Common myeloid progenitor, CD34-positive (primary cell): Measurements from ENCODE around the gene C12orf76.

Experiments used
- CTCF ChIA-PET: fragments of 350-600 bp; sonication (Branson Sonifier 250); formaldehyde crosslinking; loops from one replicate; lab custom pipeline; 2021; ENCODE audit warnings: antibody characterized with exemption; lab: Charles Lee
- POLR2A ChIA-PET: fragments of 350-600 bp; sonication (Branson Sonifier 250); formaldehyde crosslinking; loops from one replicate; lab custom pipeline; 2021; ENCODE audit warnings: antibody characterized with exemption; lab: Charles Lee
- DNase-seq, 3 donors: peaks; one replicate each; pipeline versions ENCODE4 v3.0.0 to v3.0.0-alpha.2; 2013
- H3K27ac ChIP-seq, 2 experiments: 1 replicate in 1 of 2; 2 replicates in 1 of 2; pipeline ENCODE4 v1.7.0; 2013; ENCODE audit warnings: inconsistent platforms in 2 of 2, low read length in 2 of 2, mild to moderate bottlenecking in 2 of 2, low read depth in 1 of 2, moderate library complexity in 1 of 2; ENCODE audit not compliant: severe bottlenecking in 2 of 2, insufficient read depth in 1 of 2, poor library complexity in 1 of 2
- H3K27me3 ChIP-seq, 5 experiments: replicated peaks in 2 of 5; 1 replicate in 3 of 5; 2 replicates in 2 of 5; pipeline versions ENCODE4 v1.6.1 to v1.7.0; 2013; ENCODE audit warnings: low read length in 4 of 5, mild to moderate bottlenecking in 2 of 5, moderate library complexity in 2 of 5, inconsistent platforms in 1 of 5; ENCODE audit not compliant: insufficient read depth in 5 of 5, control insufficient read depth in 4 of 5
- H3K36me3 ChIP-seq, 4 experiments: 1 replicate in 2 of 4; 2 replicates in 2 of 4; pipeline versions ENCODE4 v1.6.1 to v1.7.0; 2013; ENCODE audit warnings: low read length in 3 of 4, control low read depth in 1 of 4, mild to moderate bottlenecking in 1 of 4; ENCODE audit not compliant: control insufficient read depth in 4 of 4, insufficient read depth in 4 of 4
- H3K4me1 ChIP-seq, 4 experiments: 1 replicate in 3 of 4; 2 replicates in 1 of 4; pipeline versions ENCODE4 v1.6.1 to v1.7.1; 2013; ENCODE audit warnings: low read length in 3 of 4, mild to moderate bottlenecking in 3 of 4, control low read depth in 1 of 4, inconsistent platforms in 1 of 4, moderate library complexity in 1 of 4; ENCODE audit not compliant: control insufficient read depth in 4 of 4, insufficient read depth in 4 of 4; ENCODE audit errors: control extremely low read depth in 1 of 4
- H3K4me3 ChIP-seq, 7 experiments: 1 replicate in 4 of 7; 2 replicates in 3 of 7; pipeline versions ENCODE4 v1.5.1 to v1.7.0; 2013; ENCODE audit warnings: mild to moderate bottlenecking in 7 of 7, low read length in 6 of 7, moderate library complexity in 6 of 7, inconsistent platforms in 2 of 7, low read depth in 2 of 7, control low read depth in 1 of 7; ENCODE audit not compliant: insufficient read depth in 4 of 7, control insufficient read depth in 1 of 7; ENCODE audit errors: extremely low read depth in 1 of 7
- H3K9me3 ChIP-seq, 5 experiments: 1 replicate in 4 of 5; 2 replicates in 1 of 5; pipeline versions ENCODE4 v1.6.1 to v1.7.1; 2013; ENCODE audit warnings: low read length in 4 of 5, mild to moderate bottlenecking in 2 of 5, inconsistent platforms in 1 of 5, low read depth in 1 of 5, moderate library complexity in 1 of 5; ENCODE audit not compliant: control insufficient read depth in 4 of 5, insufficient read depth in 2 of 5; ENCODE audit errors: control extremely low read depth in 1 of 5
- WGBS: methylation state at CpG from one replicate; pipeline ENCODE4 v1.1.5; 2013; ENCODE audit not compliant: insufficient coverage; 5-methylcytosine and 5-hydroxymethylcytosine counted together

The C12orf76 gene

GRCh38 chr12:110084314-110085015, 36.1 kb upstream of the C12orf76 start:
- no peak overlapping the region for H3K27ac ChIP-seq
- H3K4me1 ChIP-seq: peaks cover 12 to 44% (median 30%) of the 10 kb centered on the region in 4 experiments
- H3K27me3 ChIP-seq: no peaks in the 10 kb centered on the region
- ChIA-PET POLR2A (no interaction called here), CTCF (interaction anchor here (0.9 kb wide), 1 partner anchor 21 kb away, joined by 3 read pairs; no protein-coding TSS in a partner anchor)
- DNase-seq: no peak
- no peak overlapping the region for H3K4me3 ChIP-seq
- 85% methylated on average over 2 of the region's 4 CpGs for WGBS
- no peaks in the 10 kb centered on the region for H3K36me3 ChIP-seq
- no peaks in the 10 kb centered on the region for H3K9me3 ChIP-seq

GRCh38 chr12:110080410-110080809, 32.1 kb upstream of the C12orf76 start:
- CTCF ChIA-PET: interaction anchor here (1.1 to 1.4 kb wide), 4 partner anchors 9 to 520 kb away, joined by 3 to 4 read pairs (median 3); no protein-coding TSS in a partner anchor
- Histone ChIP-seq H3K9me3 (no peaks in the 10 kb centered on the region), H3K27ac (peak overlapping the region in 1 of 2 experiments; percentile 82), H3K36me3 (no peaks in the 10 kb centered on the region), H3K4me3 (no peak overlapping the region), H3K27me3 (no peaks in the 10 kb centered on the region), H3K4me1 (peaks cover 2 to 28% (median 19%) of the 10 kb centered on the region in 4 experiments)
- POLR2A ChIA-PET: interaction anchor here (1.0 kb wide), 1 partner anchor 9 kb away, joined by 4 read pairs; no protein-coding TSS in a partner anchor
- WGBS: 87% methylated on average over 4 of the region's 7 CpGs
- DNase-seq: no peak

- peak overlapping the region in 1 of 2 experiments; percentile 82 for H3K27ac ChIP-seq
- no peaks in the 10 kb centered on the region for H3K9me3 ChIP-seq
- H3K27me3 ChIP-seq: no peaks in the 10 kb centered on the region
- WGBS: 23% methylated on average over 11 of the region's 24 CpGs
- no peaks in the 10 kb centered on the region for H3K36me3 ChIP-seq
- DNase-seq: peak; percentile 74 to 94 (median 90)
- H3K4me3 ChIP-seq: peak overlapping the region in 6 of 7 experiments; percentile 8 to 72 (median 46)
- ChIA-PET CTCF (interaction anchor here (0.7 to 1.4 kb wide), 7 partner anchors 10 to 521 kb away, joined by 3 to 4 read pairs (median 3); no protein-coding TSS in a partner anchor), POLR2A (interaction anchor here (0.6 to 1.0 kb wide), 5 partner anchors 10 to 815 kb away, joined by 3 to 4 read pairs (median 3); no protein-coding TSS in a partner anchor)
- H3K4me1 ChIP-seq: peaks cover 2 to 28% (median 19%) of the 10 kb centered on the region in 4 experiments
Measured at GRCh38 chr12:110079477-110080400, 31.4 kb upstream of the C12orf76 start.

- Histone ChIP-seq H3K9me3 (no peaks in the 10 kb centered on the region), H3K27ac (no peak overlapping the region), H3K36me3 (no peaks in the 10 kb centered on the region), H3K4me3 (no peak overlapping the region), H3K4me1 (peaks cover 2 to 35% (median 33%) of the 10 kb centered on the region in 4 experiments), H3K27me3 (no peaks in the 10 kb centered on the region)
- WGBS: 100% methylated on average over 1 of the region's 4 CpGs
- ChIA-PET POLR2A (no interaction called here), CTCF (no interaction called here)
- no peak for DNase-seq
Measured at GRCh38 chr12:110077800-110078199, 29.5 kb upstream of the C12orf76 start.

GRCh38 chr12:110075880-110076279, 27.6 kb upstream of the C12orf76 start:
- no peak overlapping the region for H3K4me3 ChIP-seq
- POLR2A ChIA-PET: interaction anchor here (0.6 kb wide), 1 partner anchor 288 kb away, joined by 3 read pairs; no protein-coding TSS in a partner anchor

GRCh38 chr12:110074089-110074488, 25.8 kb upstream of the C12orf76 start:
- Histone ChIP-seq H3K27ac (no peak overlapping the region), H3K4me3 (peak overlapping the region in 1 of 7 experiments; percentile 73), H3K27me3 (no peaks in the 10 kb centered on the region), H3K9me3 (no peaks in the 10 kb centered on the region), H3K4me1 (peaks cover 0 to 22% (median 14%) of the 10 kb centered on the region in 4 experiments), H3K36me3 (no peaks in the 10 kb centered on the region)
- CTCF ChIA-PET: interaction anchor here (1.0 to 2.1 kb wide), 10 partner anchors 9 to 206 kb away, joined by 3 to 11 read pairs (median 3); no protein-coding TSS in a partner anchor
- DNase-seq: no peak
- 98% methylated on average over 5 of the region's 5 CpGs for WGBS
- POLR2A ChIA-PET: no interaction called here

More at GRCh38 chr12:110075880-110076279, 27.6 kb upstream of the C12orf76 start:
- Histone ChIP-seq H3K36me3 (no peaks in the 10 kb centered on the region), H3K4me1 (peaks cover 2 to 38% (median 31%) of the 10 kb centered on the region in 4 experiments), H3K27ac (no peak overlapping the region), H3K27me3 (no peaks in the 10 kb centered on the region), H3K9me3 (no peaks in the 10 kb centered on the region)
- no peak for DNase-seq
- no CpG with 5 or more reads among the region's 1 CpG for WGBS
- CTCF ChIA-PET: interaction anchor here (0.6 to 1.3 kb wide), 4 partner anchors 12 to 311 kb away, joined by 3 to 4 read pairs (median 3); no protein-coding TSS in a partner anchor
